ENCODE measurements around the gene PTHLH. TPM values are rescaled to one million over a fixed set of nuclear protein-coding genes. Genes with fewer than 3 reads are reported as not detected.

The PTHLH gene
- total RNA-seq, 1 experiment from 2014 or later: 1.3 TPM

DNA sequence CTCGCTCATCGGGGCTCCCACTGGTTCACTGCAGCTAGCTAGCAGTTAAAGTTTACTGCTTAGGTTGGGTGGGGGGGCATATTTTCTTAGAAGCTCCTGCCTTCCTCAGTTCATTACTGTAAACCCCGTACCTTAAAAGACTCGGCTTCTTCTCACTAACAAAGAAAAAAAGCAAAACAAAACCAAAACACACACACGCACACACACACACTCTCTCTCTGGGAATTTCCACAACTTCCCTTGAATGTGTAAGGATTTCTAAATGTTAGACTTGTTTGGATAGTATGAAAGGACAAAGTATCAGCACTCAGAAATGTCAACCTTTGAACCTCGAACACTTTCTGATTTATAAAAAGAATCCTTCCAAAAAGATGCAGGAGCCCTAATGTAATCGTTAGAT lies 927 bp downstream of the PTHLH start:
- intact Hi-C loops (cut with micrococcal nuclease; ENCODE audit: unreplicated experiment): no loop called here
- Mint-ChIP-seq H3K4me3 (ENCODE audit: low read depth, unreplicated experiment) (no peak overlapping the region), H3K27me3 (ENCODE audit: unreplicated experiment) (peaks cover 51% of the 10 kb centered on the region), H3K9me3 (ENCODE audit: low read depth, unreplicated experiment) (no peaks in the 10 kb centered on the region), H3K4me1 (ENCODE audit: low read depth, unreplicated experiment) (peaks cover 2% of the 10 kb centered on the region), H3K36me3 (ENCODE audit: insufficient read depth, unreplicated experiment) (peaks cover 23% of the 10 kb centered on the region), H3K27ac (ENCODE audit: unreplicated experiment) (no peak overlapping the region)
- CTCF ChIA-PET: no interaction called here
- TF ChIP-seq, protein P1, sequence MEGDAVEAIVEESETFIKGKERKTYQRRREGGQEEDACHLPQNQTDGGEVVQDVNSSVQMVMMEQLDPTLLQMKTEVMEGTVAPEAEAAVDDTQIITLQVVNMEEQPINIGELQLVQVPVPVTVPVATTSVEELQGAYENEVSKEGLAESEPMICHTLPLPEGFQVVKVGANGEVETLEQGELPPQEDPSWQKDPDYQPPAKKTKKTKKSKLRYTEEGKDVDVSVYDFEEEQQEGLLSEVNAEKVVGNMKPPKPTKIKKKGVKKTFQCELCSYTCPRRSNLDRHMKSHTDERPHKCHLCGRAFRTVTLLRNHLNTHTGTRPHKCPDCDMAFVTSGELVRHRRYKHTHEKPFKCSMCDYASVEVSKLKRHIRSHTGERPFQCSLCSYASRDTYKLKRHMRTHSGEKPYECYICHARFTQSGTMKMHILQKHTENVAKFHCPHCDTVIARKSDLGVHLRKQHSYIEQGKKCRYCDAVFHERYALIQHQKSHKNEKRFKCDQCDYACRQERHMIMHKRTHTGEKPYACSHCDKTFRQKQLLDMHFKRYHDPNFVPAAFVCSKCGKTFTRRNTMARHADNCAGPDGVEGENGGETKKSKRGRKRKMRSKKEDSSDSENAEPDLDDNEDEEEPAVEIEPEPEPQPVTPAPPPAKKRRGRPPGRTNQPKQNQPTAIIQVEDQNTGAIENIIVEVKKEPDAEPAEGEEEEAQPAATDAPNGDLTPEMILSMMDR (IDR thresholded peaks at IDR 0.05; ENCODE audit: unreplicated experiment): no peak
- no TSS peak for BruUV-seq (replicated peaks)
- no peak for DNase-seq

DNA sequence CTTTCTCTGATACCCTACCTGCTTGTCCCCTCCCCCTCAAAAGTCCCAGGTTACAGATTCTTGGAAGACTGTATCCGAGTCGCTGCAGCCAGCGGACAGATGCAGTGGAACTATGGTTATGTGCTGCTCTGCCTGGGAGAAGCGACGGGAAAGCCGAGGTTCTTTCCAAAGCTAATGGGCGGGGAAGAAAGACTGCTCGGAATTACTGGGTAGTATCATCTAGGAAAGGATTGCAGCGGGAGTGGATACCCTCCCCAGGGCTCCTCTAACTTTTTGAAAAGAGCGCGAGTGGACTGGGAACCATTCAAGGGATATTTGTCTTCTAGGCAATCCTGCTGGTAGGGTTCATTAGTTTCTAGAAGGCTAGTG lies 1.4 kb downstream of the PTHLH start:
- CTCF ChIA-PET: no interaction called here
- peaks cover 23% of the 10 kb centered on the region for H3K36me3 Mint-ChIP-seq (ENCODE audit: insufficient read depth, unreplicated experiment)
- H3K9me3 Mint-ChIP-seq (ENCODE audit: low read depth, unreplicated experiment): no peaks in the 10 kb centered on the region
- no peak overlapping the region for H3K27ac Mint-ChIP-seq (ENCODE audit: unreplicated experiment)
- BruUV-seq (replicated peaks): no TSS peak
- TF ChIP-seq, protein P1 (IDR thresholded peaks at IDR 0.05; ENCODE audit: unreplicated experiment): no peak
- H3K27me3 Mint-ChIP-seq (ENCODE audit: unreplicated experiment): peaks cover 46% of the 10 kb centered on the region
- H3K4me1 Mint-ChIP-seq (ENCODE audit: low read depth, unreplicated experiment): peaks cover 7% of the 10 kb centered on the region
- DNase-seq: no peak
- H3K4me3 Mint-ChIP-seq (ENCODE audit: low read depth, unreplicated experiment): peak overlapping the region; percentile 74
- intact Hi-C loops (cut with micrococcal nuclease; ENCODE audit: unreplicated experiment): no loop called here

DNA sequence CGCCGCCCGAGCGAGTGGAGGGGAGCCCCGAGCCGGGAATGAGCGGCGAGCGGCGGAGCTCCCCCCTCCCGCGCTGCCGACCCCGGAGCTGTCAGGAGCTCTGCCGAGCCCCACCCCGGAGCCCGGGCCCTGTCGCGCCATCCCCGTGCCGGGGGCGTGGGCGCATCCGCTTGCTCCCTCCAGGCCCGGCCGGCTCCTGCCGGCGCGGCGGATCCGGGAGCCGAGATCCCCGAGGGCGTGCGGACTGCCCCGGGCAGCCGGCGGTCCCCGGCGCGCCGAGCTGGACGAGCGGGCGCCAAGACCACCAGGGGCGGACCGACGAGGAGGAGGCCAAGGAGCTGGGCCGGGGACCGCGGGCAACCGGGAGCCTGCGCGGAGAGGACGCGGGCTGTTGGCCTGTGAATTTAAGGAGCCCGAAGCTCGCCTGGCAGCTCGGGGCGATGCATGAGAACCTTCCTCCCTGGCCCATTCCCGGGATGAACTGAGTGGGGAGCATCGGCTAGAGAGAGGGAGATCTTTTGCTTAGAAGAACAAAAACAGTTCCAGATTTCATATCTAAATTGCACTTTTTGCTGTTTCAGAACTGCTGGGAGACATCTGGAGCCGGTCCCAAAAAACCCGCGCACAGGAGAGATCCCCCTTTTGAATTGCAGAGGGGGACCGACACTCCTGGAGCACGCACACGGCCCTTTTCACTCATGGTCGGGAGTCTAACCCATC lies 2.0 kb downstream of the PTHLH start:
- no TSS peak for BruUV-seq (replicated peaks)
- Mint-ChIP-seq H3K36me3 (ENCODE audit: insufficient read depth, unreplicated experiment) (peaks cover 19% of the 10 kb centered on the region), H3K9me3 (ENCODE audit: low read depth, unreplicated experiment) (no peaks in the 10 kb centered on the region), H3K27ac (ENCODE audit: unreplicated experiment) (no peak overlapping the region), H3K4me1 (ENCODE audit: low read depth, unreplicated experiment) (peaks cover 12% of the 10 kb centered on the region), H3K4me3 (ENCODE audit: low read depth, unreplicated experiment) (peak overlapping the region; percentile 74), H3K27me3 (ENCODE audit: unreplicated experiment) (peaks cover 40% of the 10 kb centered on the region)
- no peak for DNase-seq
- TF ChIP-seq, protein P1 (IDR thresholded peaks at IDR 0.05; ENCODE audit: unreplicated experiment): no peak
- intact Hi-C loops (cut with micrococcal nuclease; ENCODE audit: unreplicated experiment): no loop called here
- CTCF ChIA-PET: interaction anchor here (0.6 to 1.3 kb wide), 5 partner anchors 51 to 902 kb away, joined by 3 to 6 read pairs (median 4); no protein-coding TSS in a partner anchor

DNA sequence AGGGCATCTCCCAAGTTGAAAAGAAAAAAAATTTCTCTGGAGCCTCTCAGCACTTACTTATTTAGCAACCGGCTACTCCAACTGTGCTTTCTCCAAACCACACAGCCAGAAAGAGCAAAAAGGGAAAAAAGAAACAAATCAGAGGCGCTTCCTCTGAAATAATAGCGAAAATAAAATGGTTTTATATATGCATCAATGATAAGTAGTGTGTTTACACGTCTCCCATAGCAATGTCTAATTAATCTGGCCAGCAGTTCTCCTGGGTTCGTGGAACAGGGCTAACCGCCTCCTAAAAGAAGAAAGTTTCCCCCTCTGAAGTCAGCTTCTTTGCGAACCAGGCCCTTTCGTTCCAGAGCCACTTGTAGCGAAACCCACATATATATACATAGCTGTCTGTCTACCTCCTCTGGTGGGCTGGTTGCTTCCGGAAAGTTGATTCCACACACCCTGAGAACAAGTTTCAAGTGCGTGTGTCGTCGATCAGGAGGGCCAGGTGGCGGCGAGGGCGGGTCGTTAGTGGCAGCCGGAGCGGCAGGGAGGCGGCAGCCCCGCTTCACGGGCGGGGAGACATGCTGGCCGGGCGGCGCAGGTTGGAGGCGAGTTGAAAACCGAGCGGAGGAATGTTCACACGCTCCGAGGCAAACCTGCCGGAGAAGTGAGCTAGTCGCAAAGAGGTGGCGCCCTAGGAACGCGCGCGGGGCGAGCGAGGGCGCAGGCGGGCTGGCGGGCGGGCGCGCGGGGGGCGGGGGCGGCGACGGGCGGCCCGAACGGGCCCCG lies 2.7 kb downstream of the PTHLH start:
- CTCF ChIA-PET: interaction anchor here (0.6 to 1.3 kb wide), 5 partner anchors 52 to 903 kb away, joined by 3 to 6 read pairs (median 4); no protein-coding TSS in a partner anchor
- no peaks in the 10 kb centered on the region for H3K9me3 Mint-ChIP-seq (ENCODE audit: low read depth, unreplicated experiment)
- peak overlapping the region; percentile 38 for H3K27ac Mint-ChIP-seq (ENCODE audit: unreplicated experiment)
- H3K27me3 Mint-ChIP-seq (ENCODE audit: unreplicated experiment): peaks cover 33% of the 10 kb centered on the region
- H3K36me3 Mint-ChIP-seq (ENCODE audit: insufficient read depth, unreplicated experiment): peaks cover 12% of the 10 kb centered on the region
- peak; percentile 78 for DNase-seq
- intact Hi-C loops (cut with micrococcal nuclease; ENCODE audit: unreplicated experiment): loop anchor here (5.0 kb wide), 3 partner anchors 52 to 902 kb away; no protein-coding TSS in a partner anchor
- H3K4me1 Mint-ChIP-seq (ENCODE audit: low read depth, unreplicated experiment): peaks cover 13% of the 10 kb centered on the region
- TF ChIP-seq, protein P1 (IDR thresholded peaks at IDR 0.05; ENCODE audit: unreplicated experiment): no peak
- peak overlapping the region; percentile 74 for H3K4me3 Mint-ChIP-seq (ENCODE audit: low read depth, unreplicated experiment)
- BruUV-seq (replicated peaks): TSS peak; percentile 44
